Stomach smooth muscle (tissue), 2 donors: ENCODE data around the gene RNF135.
"Not testable (repeated sequence)": the region's sequence is repeated elsewhere in the genome, so short reads cannot be mapped to it uniquely, and the experiment has no call there.

Experiments
- H3K27ac ChIP-seq: one replicate; pipeline ENCODE4 v1.7.0; 2013; ENCODE audit warnings: mild to moderate bottlenecking, low read length, inconsistent platforms
- H3K27me3 ChIP-seq, 2 donors: one replicate each; pipeline ENCODE4 v1.7.0; 2013; ENCODE audit warnings: low read length in 2 of 2; ENCODE audit not compliant: insufficient read depth in 2 of 2, control insufficient read depth in 1 of 2
- H3K36me3 ChIP-seq, 2 donors: one replicate each; pipeline ENCODE4 v1.7.0; 2013; ENCODE audit warnings: low read length in 2 of 2; ENCODE audit not compliant: control insufficient read depth in 2 of 2, insufficient read depth in 2 of 2
- H3K4me1 ChIP-seq: one replicate; pipeline ENCODE4 v1.7.0; 2013; ENCODE audit warnings: low read length; ENCODE audit not compliant: control insufficient read depth, insufficient read depth
- H3K4me3 ChIP-seq, 2 donors: one replicate each; pipeline ENCODE4 v1.7.0; 2013; ENCODE audit warnings: low read length in 2 of 2
- H3K9ac ChIP-seq, 2 donors: one replicate each; pipeline ENCODE4 v1.7.0; 2013; ENCODE audit warnings: low read length in 2 of 2, mild to moderate bottlenecking in 1 of 2
- H3K9me3 ChIP-seq, 2 donors: one replicate each; pipeline ENCODE4 v1.7.0; 2013; ENCODE audit warnings: low read length in 2 of 2; ENCODE audit not compliant: control insufficient read depth in 2 of 2
- donor health status: healthy.
- donor health status: Pancreatic carcinoma.

RNF135 gene

DNA sequence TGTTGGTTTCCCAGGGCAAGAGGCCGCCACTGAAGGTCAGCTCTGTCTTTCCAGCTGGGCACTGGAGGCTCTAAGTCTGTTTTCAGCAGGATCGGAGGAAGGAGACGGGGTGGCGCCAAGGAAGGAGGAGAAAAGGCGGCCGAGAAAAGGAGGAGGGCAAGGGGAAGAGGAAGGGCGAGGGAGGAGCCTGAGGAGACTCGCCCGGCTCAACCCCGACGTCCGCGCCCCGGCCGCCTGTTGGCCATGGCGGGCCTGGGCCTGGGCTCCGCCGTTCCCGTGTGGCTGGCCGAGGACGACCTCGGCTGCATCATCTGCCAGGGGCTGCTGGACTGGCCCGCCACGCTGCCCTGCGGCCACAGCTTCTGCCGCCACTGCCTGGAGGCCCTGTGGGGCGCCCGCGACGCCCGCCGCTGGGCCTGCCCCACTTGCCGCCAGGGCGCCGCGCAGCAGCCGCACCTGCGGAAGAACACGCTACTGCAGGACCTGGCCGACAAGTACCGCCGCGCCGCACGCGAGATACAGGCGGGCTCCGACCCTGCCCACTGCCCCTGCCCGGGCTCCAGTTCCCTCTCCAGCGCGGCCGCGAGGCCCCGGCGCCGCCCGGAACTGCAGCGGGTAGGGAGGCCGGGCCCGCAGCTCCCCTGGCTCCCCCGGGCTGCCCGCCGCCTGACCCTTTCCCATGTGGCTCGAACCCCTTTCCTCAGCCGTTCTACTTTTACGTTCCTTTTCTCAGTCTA lies at the start of gene RNF135:
Gene RNF135, plus strand, starts transcription at position 209 of the 737 bp plus-strand sequence. Its CDS starts 35 bp downstream, at position 244.
- H3K9ac ChIP-seq: peak within 1 kb of the TSS; percentile 81 to 86
- peaks cover 16% of the 10 kb centered on the region for H3K4me1 ChIP-seq
- H3K27ac ChIP-seq: peak within 1 kb of the TSS; percentile 85

GRCh38 chr17:30921544-30922196 lies 49.2 kb upstream of the RNF135 start, which contains the start of gene ADAP2:
Gene ADAP2 (plus strand): TSS chr17:30921945. CDS start chr17:30922015, 70 bp downstream.
- H3K4me3 ChIP-seq: peak within 1 kb of the TSS; percentile 58 to 66
- H3K27me3 ChIP-seq: peaks cover 11 to 21% of the 10 kb centered on the region in 2 donors
- H3K4me1 ChIP-seq: peaks cover 15% of the 10 kb centered on the region
- H3K9me3 ChIP-seq: no peaks in the 10 kb centered on the region
- H3K27ac ChIP-seq: no peak within 1 kb of the TSS
- H3K36me3 ChIP-seq: no peaks in the 10 kb centered on the region
- H3K9ac ChIP-seq: no peak within 1 kb of the TSS

More for the DNA sequence above, at the start of gene RNF135:
- Histone ChIP-seq H3K36me3 (peaks cover 0 to 5% of the 10 kb centered on the region in 2 donors), H3K9me3 (no peaks in the 10 kb centered on the region), H3K27me3 (no peaks in the 10 kb centered on the region), H3K4me3 (peak within 1 kb of the TSS; percentile 78 to 90)

- Histone ChIP-seq H3K27me3 (peaks cover 11 to 26% of the 10 kb centered on the region in 2 donors), H3K27ac (no peak overlapping the region), H3K36me3 (no peaks in the 10 kb centered on the region), H3K9ac (no peak overlapping the region), H3K9me3 (no peaks in the 10 kb centered on the region), H3K4me1 (peaks cover 15% of the 10 kb centered on the region), H3K4me3 (peak overlapping the region; percentile 46 to 66)
These were observed 48.4 kb upstream of the RNF135 start for GRCh38 chr17:30922235-30923030.

DNA sequence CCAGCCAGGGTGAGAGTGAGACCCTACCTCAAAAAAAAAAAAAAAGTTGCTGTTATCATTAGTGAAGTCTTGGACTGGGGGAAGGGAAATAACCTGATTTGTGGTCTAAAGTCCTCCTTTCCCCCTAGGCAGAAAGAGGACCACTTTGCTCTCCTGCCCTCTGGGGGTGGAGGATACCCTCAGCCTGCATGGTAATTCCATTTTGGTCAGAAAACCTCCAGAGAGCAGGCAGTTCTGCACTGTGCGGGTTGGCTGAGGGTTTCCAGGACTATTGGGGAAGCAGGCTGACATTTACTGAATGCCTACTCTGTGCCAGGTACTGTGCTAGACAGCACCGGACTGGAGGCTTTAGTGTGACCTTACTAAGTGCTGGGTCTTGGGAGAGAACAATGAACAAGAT lies 46.5 kb upstream of the RNF135 start:
- Histone ChIP-seq H3K36me3 (no peaks in the 10 kb centered on the region), H3K4me3 (no peak overlapping the region), H3K9me3 (no peaks in the 10 kb centered on the region), H3K27me3 (peaks cover 11 to 26% of the 10 kb centered on the region in 2 donors), H3K27ac (no peak overlapping the region), H3K9ac (no peak overlapping the region), H3K4me1 (peaks cover 15% of the 10 kb centered on the region)

- Histone ChIP-seq H3K9ac (no peak overlapping the region), H3K4me3 (no peak overlapping the region), H3K36me3 (no peaks in the 10 kb centered on the region), H3K9me3 (no peaks in the 10 kb centered on the region), H3K27me3 (peaks cover 11 to 25% of the 10 kb centered on the region in 2 donors), H3K4me1 (peaks cover 14% of the 10 kb centered on the region), H3K27ac (no peak overlapping the region)
These were observed 44.3 kb upstream of the RNF135 start for GRCh38 chr17:30926516-30926915.

- no peak overlapping the region for H3K27ac ChIP-seq
- no peaks in the 10 kb centered on the region for H3K36me3 ChIP-seq
- no peak overlapping the region for H3K9ac ChIP-seq
- H3K4me3 ChIP-seq: no peak overlapping the region
- peaks cover 2% of the 10 kb centered on the region for H3K4me1 ChIP-seq
- no peaks in the 10 kb centered on the region for H3K9me3 ChIP-seq
- peaks cover 8 to 13% of the 10 kb centered on the region in 2 donors for H3K27me3 ChIP-seq
These were observed 43.1 kb upstream of the RNF135 start for GRCh38 chr17:30927756-30928155.

- Histone ChIP-seq H3K9me3 (no peaks in the 10 kb centered on the region), H3K4me3 (no peak overlapping the region), H3K27ac (no peak overlapping the region), H3K36me3 (no peaks in the 10 kb centered on the region), H3K9ac (no peak overlapping the region), H3K4me1 (no peaks in the 10 kb centered on the region), H3K27me3 (peaks cover 4 to 9% of the 10 kb centered on the region in 2 donors)
These were observed 42.3 kb upstream of the RNF135 start for GRCh38 chr17:30928584-30928983.

DNA sequence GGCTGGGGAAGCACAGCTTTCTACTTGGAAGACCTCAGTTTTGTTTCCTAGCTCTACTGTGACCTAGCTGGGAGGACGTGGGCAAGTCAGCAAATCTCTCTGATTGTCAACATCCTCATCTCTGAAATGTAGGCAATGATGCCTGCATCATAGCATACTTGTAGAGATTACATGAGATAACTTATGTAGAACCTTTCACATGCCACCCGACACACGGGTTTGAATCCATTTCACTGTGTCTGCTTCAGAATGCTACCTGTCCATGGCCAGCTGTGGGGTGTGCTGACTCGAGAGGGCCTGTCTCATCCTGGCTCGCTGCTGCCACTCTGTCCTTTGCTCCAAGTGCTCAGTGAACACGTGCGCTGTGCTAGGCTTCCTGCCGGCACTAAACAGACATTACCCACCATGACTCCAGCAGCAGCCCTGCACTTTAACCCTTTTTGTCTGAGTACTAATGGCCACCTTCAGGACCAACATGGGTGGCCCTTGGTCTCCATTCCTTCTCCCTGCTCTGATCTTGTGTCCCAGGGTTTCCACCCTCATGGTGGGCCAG lies 41.7 kb upstream of the RNF135 start:
- Histone ChIP-seq H3K9me3 (no peaks in the 10 kb centered on the region), H3K4me1 (no peaks in the 10 kb centered on the region), H3K27ac (no peak overlapping the region), H3K4me3 (no peak overlapping the region), H3K9ac (no peak overlapping the region), H3K36me3 (no peaks in the 10 kb centered on the region), H3K27me3 (peaks cover 4 to 9% of the 10 kb centered on the region in 2 donors)

- H3K36me3 ChIP-seq, H3K27ac ChIP-seq, H3K4me3 ChIP-seq, H3K9me3 ChIP-seq, H3K9ac ChIP-seq, H3K27me3 ChIP-seq, H3K4me1 ChIP-seq: not testable (repeated sequence)
These were observed 41.0 kb upstream of the RNF135 start for GRCh38 chr17:30929861-30930260.

GRCh38 chr17:30930495-30930894 lies 40.3 kb upstream of the RNF135 start:
- H3K36me3 ChIP-seq: no peaks in the 10 kb centered on the region
- no peak overlapping the region for H3K27ac ChIP-seq
- H3K4me1 ChIP-seq: no peaks in the 10 kb centered on the region
- no peaks in the 10 kb centered on the region for H3K9me3 ChIP-seq
- H3K27me3 ChIP-seq: peaks cover 0 to 9% of the 10 kb centered on the region in 2 donors
- no peak overlapping the region for H3K4me3 ChIP-seq
- no peak overlapping the region for H3K9ac ChIP-seq
